SW480 (cell line): ENCODE results near the gene RAB36.

ENCODE experiments used
- DNase-seq: peaks from one replicate; pipeline ENCODE4 v3.0.0-alpha.2; 2016; ENCODE audit warnings: low spot score

Gene RAB36

GRCh38 chr22:23144932-23145877, at the start of gene RAB36:
TSS of gene RAB36 (plus strand) at chr22:23145477. CDS start at chr22:23146617, 1,140 bp downstream.
- DNase-seq = peak; percentile 99

GRCh38 chr22:23095733-23096342, 49.4 kb upstream of the RAB36 start:
- DNase-seq = no peak

GRCh38 chr22:23097412-23098229, 47.7 kb upstream of the RAB36 start:
- peak; percentile 29 for DNase-seq

GRCh38 chr22:23098230-23098705, 47.0 kb upstream of the RAB36 start:
- DNase-seq = no peak

GRCh38 chr22:23098718-23099530, 46.4 kb upstream of the RAB36 start:
- no peak for DNase-seq

GRCh38 chr22:23099531-23099804, 45.8 kb upstream of the RAB36 start:
- no peak for DNase-seq

GRCh38 chr22:23100124-23100801, 45.0 kb upstream of the RAB36 start:
- DNase-seq = no peak

- DNase-seq = no peak
These were observed 43.8 kb upstream of the RAB36 start for GRCh38 chr22:23101524-23101923.

- no peak for DNase-seq
These were observed 43.1 kb upstream of the RAB36 start for GRCh38 chr22:23102002-23102655.

- DNase-seq = no peak
These were observed 42.5 kb upstream of the RAB36 start for GRCh38 chr22:23102776-23103175.

- no peak for DNase-seq
These were observed 41.9 kb upstream of the RAB36 start for GRCh38 chr22:23103199-23103954.

- DNase-seq = no peak
These were observed 40.9 kb upstream of the RAB36 start for GRCh38 chr22:23104187-23104971.

- no peak for DNase-seq
These were observed 40.0 kb upstream of the RAB36 start for GRCh38 chr22:23105304-23105703.

GRCh38 chr22:23105919-23106318, 39.4 kb upstream of the RAB36 start:
- no peak for DNase-seq

- DNase-seq = no peak
These were observed 38.9 kb upstream of the RAB36 start for GRCh38 chr22:23106344-23106743.

- no peak for DNase-seq
These were observed 38.3 kb upstream of the RAB36 start for GRCh38 chr22:23106906-23107367.

GRCh38 chr22:23107487-23108248, 37.6 kb upstream of the RAB36 start:
- DNase-seq = peak; percentile 60
